Effector memory CD4-positive, alpha-beta T cell (primary cell): ENCODE results near the gene AKTIP.

Experiments used
- DNase-seq, 3 donors: peaks; one replicate each; pipeline ENCODE4 v3.0.0-alpha.2; 2020
- H3K27ac ChIP-seq: 2 replicates; pipeline ENCODE4 v1.7.0; 2013; ENCODE audit warnings: mild to moderate bottlenecking, low read length, moderate library complexity; ENCODE audit not compliant: insufficient read depth, poor library complexity, severe bottlenecking
- H3K27me3 ChIP-seq: replicated peaks from 2 replicates; pipeline ENCODE4 v1.7.0; 2013; ENCODE audit warnings: mild to moderate bottlenecking, low read length; ENCODE audit not compliant: insufficient read depth, control insufficient read depth, poor library complexity, severe bottlenecking
- H3K36me3 ChIP-seq: 2 replicates; pipeline ENCODE4 v1.7.0; 2013; ENCODE audit warnings: mild to moderate bottlenecking, low read length, moderate library complexity; ENCODE audit not compliant: control insufficient read depth, insufficient read depth
- H3K4me1 ChIP-seq: 2 replicates; pipeline ENCODE4 v1.7.0; 2013; ENCODE audit warnings: low read length, mild to moderate bottlenecking; ENCODE audit not compliant: control insufficient read depth, insufficient read depth, poor library complexity, severe bottlenecking
- H3K4me3 ChIP-seq: 2 replicates; pipeline ENCODE4 v1.7.0; 2013; ENCODE audit warnings: low read length, low read depth, mild to moderate bottlenecking; ENCODE audit not compliant: insufficient read depth, poor library complexity, severe bottlenecking
- H3K9me3 ChIP-seq: 2 replicates; pipeline ENCODE4 v1.7.0; 2013; ENCODE audit warnings: mild to moderate bottlenecking, low read length, moderate library complexity; ENCODE audit not compliant: control insufficient read depth

Gene AKTIP

DNA sequence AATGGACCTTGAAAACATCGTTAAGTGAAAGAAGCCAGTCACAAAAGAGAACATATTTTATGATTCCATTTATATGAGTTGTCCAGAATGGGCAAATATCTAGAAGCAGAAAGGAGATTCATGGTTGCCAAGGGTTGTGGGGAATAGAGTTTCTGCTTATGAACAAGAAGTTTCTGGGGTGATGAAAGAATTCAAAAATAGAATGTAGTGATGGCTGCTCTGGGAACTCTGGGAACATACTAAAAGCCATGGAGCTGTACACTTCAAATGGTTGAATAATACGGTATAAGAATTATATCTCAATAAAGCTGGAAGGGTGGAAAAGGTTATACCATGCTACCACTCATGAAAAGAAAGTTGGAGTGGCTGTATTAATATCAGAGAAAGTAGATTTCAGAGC lies 18.5 kb downstream of the AKTIP start:
- no peak for DNase-seq
- H3K36me3 ChIP-seq = peaks cover 86% of the 10 kb centered on the region

GRCh38 chr16:53482123-53482522 lies 20.9 kb downstream of the AKTIP start:
- no peak overlapping the region for H3K27ac ChIP-seq
- peaks cover 93% of the 10 kb centered on the region for H3K36me3 ChIP-seq
- H3K27me3 ChIP-seq = no peaks in the 10 kb centered on the region
- H3K4me3 ChIP-seq = no peak overlapping the region
- peaks cover 12% of the 10 kb centered on the region for H3K9me3 ChIP-seq
- no peaks in the 10 kb centered on the region for H3K4me1 ChIP-seq
- no peak for DNase-seq

More for the DNA sequence above, 18.5 kb downstream of the AKTIP start:
- no peaks in the 10 kb centered on the region for H3K27me3 ChIP-seq
- H3K27ac ChIP-seq = no peak overlapping the region
- H3K4me3 ChIP-seq = no peak overlapping the region
- peaks cover 14% of the 10 kb centered on the region for H3K9me3 ChIP-seq
- no peaks in the 10 kb centered on the region for H3K4me1 ChIP-seq

GRCh38 chr16:53480394-53480793 lies 22.6 kb downstream of the AKTIP start:
- Histone ChIP-seq H3K27ac (no peak overlapping the region), H3K27me3 (no peaks in the 10 kb centered on the region), H3K9me3 (peaks cover under 1% of the 10 kb centered on the region), H3K4me1 (no peaks in the 10 kb centered on the region), H3K4me3 (no peak overlapping the region), H3K36me3 (peaks cover 80% of the 10 kb centered on the region)
- no peak for DNase-seq

- Histone ChIP-seq H3K36me3 (peaks cover 78% of the 10 kb centered on the region), H3K4me1 (no peaks in the 10 kb centered on the region), H3K9me3 (no peaks in the 10 kb centered on the region), H3K4me3 (no peak overlapping the region), H3K27ac (no peak overlapping the region), H3K27me3 (no peaks in the 10 kb centered on the region)
- DNase-seq = no peak
Observed at GRCh38 chr16:53478965-53479364, 24.0 kb downstream of the AKTIP start.

DNA sequence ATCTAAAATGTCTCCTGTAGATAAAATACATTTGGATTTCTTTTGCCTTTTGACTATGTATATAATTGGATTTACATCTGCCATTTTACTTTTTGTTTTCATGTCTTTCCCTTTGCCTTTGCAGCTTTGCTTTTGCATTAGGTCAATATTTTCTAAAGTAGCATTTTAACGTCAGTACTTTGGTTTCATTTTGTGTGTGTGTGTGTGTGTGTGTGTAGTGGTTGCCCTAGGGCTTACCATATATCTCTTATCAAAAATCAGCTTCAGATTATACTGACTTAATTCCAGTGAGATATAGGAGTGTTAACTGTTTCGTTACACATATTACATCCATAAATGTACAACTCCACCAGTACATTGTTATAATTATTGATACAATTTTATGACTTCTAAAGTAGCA lies 26.1 kb downstream of the AKTIP start:
- Histone ChIP-seq H3K27ac (no peak overlapping the region), H3K36me3 (peaks cover 77% of the 10 kb centered on the region), H3K4me3 (no peak overlapping the region), H3K4me1 (no peaks in the 10 kb centered on the region), H3K9me3 (no peaks in the 10 kb centered on the region), H3K27me3 (no peaks in the 10 kb centered on the region)
- no peak for DNase-seq

DNA sequence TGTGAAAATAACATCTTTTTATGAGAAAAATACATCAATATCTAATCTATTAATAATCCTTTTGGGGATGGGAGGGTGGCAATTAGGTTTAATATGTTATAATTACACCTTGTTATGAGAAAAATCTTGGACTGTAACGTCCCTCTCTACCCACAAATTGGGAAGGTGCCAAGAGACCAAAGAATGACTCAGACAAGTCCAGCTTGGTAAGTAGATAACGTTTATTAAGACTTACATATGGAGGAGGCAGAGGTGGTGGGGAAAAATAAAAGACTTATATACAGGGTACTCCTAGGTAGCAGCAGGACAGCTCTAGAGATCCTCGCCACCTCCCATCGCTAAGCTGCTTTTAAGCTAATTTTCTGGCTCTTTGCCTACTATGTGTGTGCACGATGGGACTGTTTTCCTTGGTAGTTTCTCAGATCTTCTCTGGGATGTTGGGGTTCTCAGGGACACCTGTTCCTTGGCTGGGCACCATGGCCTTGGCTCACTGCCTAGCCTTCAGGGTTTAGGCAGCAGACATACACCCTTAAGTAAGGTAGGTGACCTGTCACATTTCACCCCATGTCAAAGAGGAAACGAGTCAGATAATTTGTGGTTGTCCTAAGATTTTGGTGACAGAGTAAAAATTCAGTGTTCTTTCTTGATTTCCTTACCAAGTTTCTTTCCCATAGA lies 37.3 kb downstream of the AKTIP start:
- Histone ChIP-seq H3K4me3 (no peak overlapping the region), H3K4me1 (peaks cover 17% of the 10 kb centered on the region), H3K27me3 (no peaks in the 10 kb centered on the region), H3K9me3 (no peaks in the 10 kb centered on the region), H3K27ac (no peak overlapping the region), H3K36me3 (peaks cover 76% of the 10 kb centered on the region)
- no peak for DNase-seq

- H3K4me3 ChIP-seq = no peak overlapping the region
- no peak for DNase-seq
- peaks cover 32% of the 10 kb centered on the region for H3K36me3 ChIP-seq
- H3K27ac ChIP-seq = peak overlapping the region; percentile 64
- H3K9me3 ChIP-seq = no peaks in the 10 kb centered on the region
- H3K4me1 ChIP-seq = peaks cover 70% of the 10 kb centered on the region
- no peaks in the 10 kb centered on the region for H3K27me3 ChIP-seq
Observed at GRCh38 chr16:53458635-53459034, 44.4 kb downstream of the AKTIP start.

- peaks cover 74% of the 10 kb centered on the region for H3K4me1 ChIP-seq
Observed at GRCh38 chr16:53457670-53458069, 45.3 kb downstream of the AKTIP start.

DNA sequence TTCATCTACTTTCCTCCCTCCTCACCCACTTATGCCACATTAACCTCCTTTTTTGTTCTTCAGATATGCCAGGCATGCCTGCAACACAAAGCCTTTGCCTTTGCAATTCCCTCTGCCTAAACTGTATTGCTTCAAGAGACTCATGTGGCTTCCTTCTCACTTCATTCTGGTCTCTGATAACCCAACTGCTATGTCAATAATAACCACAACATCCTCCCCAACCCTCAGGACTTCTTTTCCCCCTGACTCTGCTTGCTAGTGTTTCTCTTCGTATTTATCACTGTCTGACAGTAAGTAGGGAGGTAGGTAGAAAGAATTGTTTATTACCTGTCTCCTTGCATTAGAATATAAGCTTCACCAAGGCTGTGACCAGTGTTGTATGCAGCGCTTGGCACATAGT lies 46.4 kb downstream of the AKTIP start:
- Histone ChIP-seq H3K27me3 (no peaks in the 10 kb centered on the region), H3K4me1 (peaks cover 79% of the 10 kb centered on the region), H3K9me3 (no peaks in the 10 kb centered on the region), H3K4me3 (peak overlapping the region; percentile 0), H3K36me3 (peaks cover 20% of the 10 kb centered on the region), H3K27ac (peak overlapping the region; percentile 64)
- DNase-seq = peak; percentile 7 to 33 (median 12)

More at GRCh38 chr16:53457670-53458069, 45.3 kb downstream of the AKTIP start:
- H3K27me3 ChIP-seq = no peaks in the 10 kb centered on the region
- no peaks in the 10 kb centered on the region for H3K9me3 ChIP-seq
- peak overlapping the region; percentile 26 for H3K4me3 ChIP-seq
- H3K36me3 ChIP-seq = peaks cover 26% of the 10 kb centered on the region
- DNase-seq = peak; percentile 66 to 72 (median 69)
- H3K27ac ChIP-seq = peak overlapping the region; percentile 64

GRCh38 chr16:53453928-53454327 lies 49.1 kb downstream of the AKTIP start:
- H3K27ac ChIP-seq = no peak overlapping the region
- no peak overlapping the region for H3K4me3 ChIP-seq
- no peaks in the 10 kb centered on the region for H3K27me3 ChIP-seq
- H3K9me3 ChIP-seq = no peaks in the 10 kb centered on the region
- H3K36me3 ChIP-seq = peaks cover 11% of the 10 kb centered on the region
- peaks cover 75% of the 10 kb centered on the region for H3K4me1 ChIP-seq
- DNase-seq = no peak
